Astrocyte (in vitro differentiated cells and primary cell): ENCODE results near the gene SPATC1L.

Experiments
- EZH2 ChIP-seq: IDR thresholded peaks from 2 replicates; pipeline ENCODE4 v1.6.1; 2012; ENCODE audit warnings: mild to moderate bottlenecking, low read length, inconsistent platforms; ENCODE audit not compliant: insufficient read depth
- TF ChIP-seq, protein P1 (sequence below): IDR thresholded peaks from 2 replicates; pipeline ENCODE4 v1.5.1; 2011; ENCODE audit warnings: low read depth, mild to moderate bottlenecking, inconsistent platforms, low read length, moderate library complexity; ENCODE audit not compliant: insufficient read depth

DNA sequence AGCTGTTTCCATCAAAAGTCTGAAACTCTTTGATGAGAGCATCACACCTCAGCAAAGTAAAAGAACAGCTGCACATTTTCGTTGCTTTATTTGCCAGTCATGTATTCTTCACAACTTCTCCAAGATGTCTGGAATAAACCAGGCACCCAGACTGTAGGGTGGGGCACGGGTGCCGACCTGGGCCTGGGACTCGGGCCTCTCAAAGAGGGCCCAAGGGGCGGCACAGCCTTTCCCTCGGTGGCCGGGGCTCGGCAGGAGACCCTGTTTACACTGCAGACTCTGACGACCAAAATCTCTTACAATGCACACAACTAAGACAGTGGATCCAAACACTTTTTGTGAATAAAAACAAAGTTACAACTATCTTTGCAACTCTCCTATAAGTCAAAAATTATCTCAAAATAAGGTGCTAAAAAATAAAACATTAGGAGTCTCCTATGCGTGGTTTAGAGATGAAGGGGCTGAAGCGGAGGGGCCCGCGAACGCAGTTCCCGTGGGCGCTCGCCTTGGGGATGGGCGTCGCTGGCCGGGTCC lies 43.6 kb upstream of the SPATC1L start:
- TF ChIP-seq, protein P1, sequence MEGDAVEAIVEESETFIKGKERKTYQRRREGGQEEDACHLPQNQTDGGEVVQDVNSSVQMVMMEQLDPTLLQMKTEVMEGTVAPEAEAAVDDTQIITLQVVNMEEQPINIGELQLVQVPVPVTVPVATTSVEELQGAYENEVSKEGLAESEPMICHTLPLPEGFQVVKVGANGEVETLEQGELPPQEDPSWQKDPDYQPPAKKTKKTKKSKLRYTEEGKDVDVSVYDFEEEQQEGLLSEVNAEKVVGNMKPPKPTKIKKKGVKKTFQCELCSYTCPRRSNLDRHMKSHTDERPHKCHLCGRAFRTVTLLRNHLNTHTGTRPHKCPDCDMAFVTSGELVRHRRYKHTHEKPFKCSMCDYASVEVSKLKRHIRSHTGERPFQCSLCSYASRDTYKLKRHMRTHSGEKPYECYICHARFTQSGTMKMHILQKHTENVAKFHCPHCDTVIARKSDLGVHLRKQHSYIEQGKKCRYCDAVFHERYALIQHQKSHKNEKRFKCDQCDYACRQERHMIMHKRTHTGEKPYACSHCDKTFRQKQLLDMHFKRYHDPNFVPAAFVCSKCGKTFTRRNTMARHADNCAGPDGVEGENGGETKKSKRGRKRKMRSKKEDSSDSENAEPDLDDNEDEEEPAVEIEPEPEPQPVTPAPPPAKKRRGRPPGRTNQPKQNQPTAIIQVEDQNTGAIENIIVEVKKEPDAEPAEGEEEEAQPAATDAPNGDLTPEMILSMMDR = no peak
- no peak for TF ChIP-seq EZH2
